ENCODE measurements around the gene TRIO.

TRIO gene

GRCh38 chr5:14460844-14461398 lies 317.8 kb downstream of the TRIO start:
- DNase-seq (ENCODE audit: low read depth): no peak

GRCh38 chr5:14462681-14463080 lies 319.5 kb downstream of the TRIO start:
- no peak for DNase-seq (ENCODE audit: low read depth)

- DNase-seq (ENCODE audit: low read depth): no peak
Measured at GRCh38 chr5:14463629-14464028, 320.5 kb downstream of the TRIO start.

GRCh38 chr5:14464096-14464495 lies 321.0 kb downstream of the TRIO start:
- DNase-seq (ENCODE audit: low read depth): no peak

- DNase-seq (ENCODE audit: low read depth): no peak
Measured at GRCh38 chr5:14464671-14465070, 321.5 kb downstream of the TRIO start.

GRCh38 chr5:14465116-14465515 lies 322.0 kb downstream of the TRIO start:
- no peak for DNase-seq (ENCODE audit: low read depth)

- DNase-seq (ENCODE audit: low read depth): no peak
Measured at GRCh38 chr5:14465776-14466175, 322.6 kb downstream of the TRIO start.

- no peak for DNase-seq (ENCODE audit: low read depth)
Measured at GRCh38 chr5:14467251-14467650, 324.1 kb downstream of the TRIO start.

- no peak for DNase-seq (ENCODE audit: low read depth)
Measured at GRCh38 chr5:14467886-14468285, 324.7 kb downstream of the TRIO start.

GRCh38 chr5:14469551-14470377 lies 326.6 kb downstream of the TRIO start:
- DNase-seq (ENCODE audit: low read depth): no peak

GRCh38 chr5:14471507-14471906 lies 328.4 kb downstream of the TRIO start:
- DNase-seq (ENCODE audit: low read depth): no peak

GRCh38 chr5:14472986-14473567 lies 329.9 kb downstream of the TRIO start:
- no peak for DNase-seq (ENCODE audit: low read depth)

- DNase-seq (ENCODE audit: low read depth): no peak
Measured at GRCh38 chr5:14475045-14475444, 331.9 kb downstream of the TRIO start.

GRCh38 chr5:14476786-14477435 lies 333.8 kb downstream of the TRIO start:
- DNase-seq (ENCODE audit: low read depth): peak; percentile 40

GRCh38 chr5:14479143-14479696 lies 336.1 kb downstream of the TRIO start:
- no peak for DNase-seq (ENCODE audit: low read depth)

GRCh38 chr5:14481349-14481748 lies 338.2 kb downstream of the TRIO start:
- no peak for DNase-seq (ENCODE audit: low read depth)

GRCh38 chr5:14482085-14482484 lies 338.9 kb downstream of the TRIO start:
- DNase-seq (ENCODE audit: low read depth): no peak

GRCh38 chr5:14483504-14484157 lies 340.5 kb downstream of the TRIO start:
- DNase-seq (ENCODE audit: low read depth): no peak

GRCh38 chr5:14486486-14486885 lies 343.3 kb downstream of the TRIO start:
- DNase-seq (ENCODE audit: low read depth): no peak

- DNase-seq (ENCODE audit: low read depth): no peak
Measured at GRCh38 chr5:14486996-14487896, 344.1 kb downstream of the TRIO start.

All from non-pigmented ciliary epithelial cell (primary cell).